Measurements from ENCODE around the gene ZDHHC14.

DNA sequence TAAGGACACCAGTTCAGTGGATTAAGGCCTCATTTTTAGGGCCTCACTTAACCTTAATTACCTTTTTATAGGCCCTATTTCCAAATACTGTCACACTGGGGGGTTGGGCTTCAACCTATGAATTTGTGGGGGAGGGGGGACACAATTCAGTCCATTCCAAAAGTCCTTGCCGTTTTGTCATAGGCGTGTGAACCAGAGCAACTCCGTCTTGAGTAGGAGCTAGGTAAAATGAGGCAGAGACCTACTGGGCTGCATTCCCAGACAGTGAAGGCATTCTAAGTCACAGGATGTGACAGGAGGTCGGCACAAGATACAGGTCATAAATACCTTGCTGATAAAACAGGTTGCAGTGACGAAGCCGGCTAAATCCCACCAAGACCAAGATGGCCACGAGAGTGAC lies 328.6 kb downstream of the ZDHHC14 start:
- TF ChIP-seq, protein P1, sequence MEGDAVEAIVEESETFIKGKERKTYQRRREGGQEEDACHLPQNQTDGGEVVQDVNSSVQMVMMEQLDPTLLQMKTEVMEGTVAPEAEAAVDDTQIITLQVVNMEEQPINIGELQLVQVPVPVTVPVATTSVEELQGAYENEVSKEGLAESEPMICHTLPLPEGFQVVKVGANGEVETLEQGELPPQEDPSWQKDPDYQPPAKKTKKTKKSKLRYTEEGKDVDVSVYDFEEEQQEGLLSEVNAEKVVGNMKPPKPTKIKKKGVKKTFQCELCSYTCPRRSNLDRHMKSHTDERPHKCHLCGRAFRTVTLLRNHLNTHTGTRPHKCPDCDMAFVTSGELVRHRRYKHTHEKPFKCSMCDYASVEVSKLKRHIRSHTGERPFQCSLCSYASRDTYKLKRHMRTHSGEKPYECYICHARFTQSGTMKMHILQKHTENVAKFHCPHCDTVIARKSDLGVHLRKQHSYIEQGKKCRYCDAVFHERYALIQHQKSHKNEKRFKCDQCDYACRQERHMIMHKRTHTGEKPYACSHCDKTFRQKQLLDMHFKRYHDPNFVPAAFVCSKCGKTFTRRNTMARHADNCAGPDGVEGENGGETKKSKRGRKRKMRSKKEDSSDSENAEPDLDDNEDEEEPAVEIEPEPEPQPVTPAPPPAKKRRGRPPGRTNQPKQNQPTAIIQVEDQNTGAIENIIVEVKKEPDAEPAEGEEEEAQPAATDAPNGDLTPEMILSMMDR (IDR thresholded peaks at IDR 0.05) = no peak
- no peak for TF ChIP-seq POLR2A (IDR thresholded peaks at IDR 0.05)

Data from Peyer's patch (tissue), 4 donors.